ENCODE results near the gene LRBA. TPM values are rescaled to one million over a fixed set of nuclear protein-coding genes. Genes with fewer than 3 reads are reported as not detected.

Gene LRBA
- total and polyA plus RNA-seq, 2 donors, result 18.4 to 38.6 TPM

GRCh38 chr4:150586162-150586810 is 428.8 kb downstream of the LRBA start:
- H3K36me3 ChIP-seq (ENCODE audit: control insufficient read depth in 2 of 2, insufficient read depth in 2 of 2, low read length in 1 of 2), result peaks cover 14 to 25% of the 10 kb centered on the region in 2 donors
- no peak overlapping the region for H3K27ac ChIP-seq (ENCODE audit: low read depth in 1 of 2, low read length in 1 of 2)
- no peak overlapping the region for H3K4me3 ChIP-seq (ENCODE audit: low read length in 2 of 2)
- H3K27me3 ChIP-seq (ENCODE audit: control insufficient read depth in 2 of 2, insufficient read depth in 1 of 2, low read length in 1 of 2), result peaks cover 0 to 29% of the 10 kb centered on the region in 2 donors
- H3K4me1 ChIP-seq (ENCODE audit: control insufficient read depth in 2 of 2, insufficient read depth in 2 of 2, low read length in 2 of 2), result peaks cover 0 to 6% of the 10 kb centered on the region in 2 donors
- no peak for DNase-seq (ENCODE audit: low read depth in 6 of 9, low spot score in 9 of 9)
- H3K9me3 ChIP-seq (ENCODE audit: control insufficient read depth in 2 of 2, insufficient read depth in 1 of 2, low read length in 1 of 2), result peaks cover 5 to 16% of the 10 kb centered on the region in 2 donors

- DNase-seq (ENCODE audit: low read depth in 6 of 9, low spot score in 9 of 9), result no peak
- Histone ChIP-seq H3K4me1 (ENCODE audit: control insufficient read depth in 2 of 2, insufficient read depth in 2 of 2, low read length in 2 of 2) (peaks cover 0 to 6% of the 10 kb centered on the region in 2 donors), H3K9me3 (ENCODE audit: control insufficient read depth in 2 of 2, insufficient read depth in 1 of 2, low read length in 1 of 2) (peaks cover 5 to 16% of the 10 kb centered on the region in 2 donors), H3K4me3 (ENCODE audit: low read length in 2 of 2) (no peak overlapping the region), H3K27ac (ENCODE audit: low read depth in 1 of 2, low read length in 1 of 2) (no peak overlapping the region), H3K27me3 (ENCODE audit: control insufficient read depth in 2 of 2, insufficient read depth in 1 of 2, low read length in 1 of 2) (peaks cover 0 to 32% of the 10 kb centered on the region in 2 donors), H3K36me3 (ENCODE audit: control insufficient read depth in 2 of 2, insufficient read depth in 2 of 2, low read length in 1 of 2) (peaks cover 14 to 21% of the 10 kb centered on the region in 2 donors)
- 98% methylated on average over 1 of the region's 1 CpG for WGBS
Measured at GRCh38 chr4:150585611-150586010, 429.5 kb downstream of the LRBA start.

GRCh38 chr4:150584111-150584915 is 430.8 kb downstream of the LRBA start:
- no peak for DNase-seq (ENCODE audit: low read depth in 6 of 9, low spot score in 9 of 9)
- 97% methylated on average over 11 of the region's 11 CpGs for WGBS
- Histone ChIP-seq H3K27ac (ENCODE audit: low read depth in 1 of 2, low read length in 1 of 2) (no peak overlapping the region), H3K36me3 (ENCODE audit: control insufficient read depth in 2 of 2, insufficient read depth in 2 of 2, low read length in 1 of 2) (peaks cover 18 to 22% of the 10 kb centered on the region in 2 donors), H3K4me1 (ENCODE audit: control insufficient read depth in 2 of 2, insufficient read depth in 2 of 2, low read length in 2 of 2) (peaks cover 0 to 8% of the 10 kb centered on the region in 2 donors), H3K9me3 (ENCODE audit: control insufficient read depth in 2 of 2, insufficient read depth in 1 of 2, low read length in 1 of 2) (peaks cover 5 to 23% of the 10 kb centered on the region in 2 donors), H3K27me3 (ENCODE audit: control insufficient read depth in 2 of 2, insufficient read depth in 1 of 2, low read length in 1 of 2) (peaks cover 0 to 44% of the 10 kb centered on the region in 2 donors), H3K4me3 (ENCODE audit: low read length in 2 of 2) (peak overlapping the region in 1 of 2 donors; percentile 27)

GRCh38 chr4:150583287-150584110 is 431.6 kb downstream of the LRBA start:
- 94% methylated on average over 66 of the region's 66 CpGs for WGBS
- Histone ChIP-seq H3K27ac (ENCODE audit: low read depth in 1 of 2, low read length in 1 of 2) (no peak overlapping the region), H3K4me3 (ENCODE audit: low read length in 2 of 2) (peak overlapping the region in 1 of 2 donors; percentile 27), H3K9me3 (ENCODE audit: control insufficient read depth in 2 of 2, insufficient read depth in 1 of 2, low read length in 1 of 2) (peaks cover 5 to 23% of the 10 kb centered on the region in 2 donors), H3K27me3 (ENCODE audit: control insufficient read depth in 2 of 2, insufficient read depth in 1 of 2, low read length in 1 of 2) (peaks cover 0 to 51% of the 10 kb centered on the region in 2 donors), H3K36me3 (ENCODE audit: control insufficient read depth in 2 of 2, insufficient read depth in 2 of 2, low read length in 1 of 2) (peaks cover 14 to 22% of the 10 kb centered on the region in 2 donors), H3K4me1 (ENCODE audit: control insufficient read depth in 2 of 2, insufficient read depth in 2 of 2, low read length in 2 of 2) (peaks cover 0 to 8% of the 10 kb centered on the region in 2 donors)
- DNase-seq (ENCODE audit: low read depth in 6 of 9, low spot score in 9 of 9), result peak in 1 of 9 donors; percentile 29

- H3K4me3 ChIP-seq (ENCODE audit: low read length in 2 of 2), result peak overlapping the region; percentile 16 to 27
- H3K4me1 ChIP-seq (ENCODE audit: control insufficient read depth in 2 of 2, insufficient read depth in 2 of 2, low read length in 2 of 2), result peaks cover 0 to 8% of the 10 kb centered on the region in 2 donors
- no peak overlapping the region for H3K27ac ChIP-seq (ENCODE audit: low read depth in 1 of 2, low read length in 1 of 2)
- WGBS, result 95% methylated on average over 32 of the region's 32 CpGs
- peaks cover 5 to 23% of the 10 kb centered on the region in 2 donors for H3K9me3 ChIP-seq (ENCODE audit: control insufficient read depth in 2 of 2, insufficient read depth in 1 of 2, low read length in 1 of 2)
- H3K27me3 ChIP-seq (ENCODE audit: control insufficient read depth in 2 of 2, insufficient read depth in 1 of 2, low read length in 1 of 2), result peaks cover 0 to 51% of the 10 kb centered on the region in 2 donors
- DNase-seq (ENCODE audit: low read depth in 6 of 9, low spot score in 9 of 9), result peak in 1 of 9 donors; percentile 10
- H3K36me3 ChIP-seq (ENCODE audit: control insufficient read depth in 2 of 2, insufficient read depth in 2 of 2, low read length in 1 of 2), result peaks cover 14 to 22% of the 10 kb centered on the region in 2 donors
Measured at GRCh38 chr4:150582873-150583286, 432.2 kb downstream of the LRBA start.

GRCh38 chr4:150582146-150582872 is 432.8 kb downstream of the LRBA start, which contains the start of gene MAB21L2:
TSS of gene MAB21L2 (plus strand) at chr4:150582151. CDS start at chr4:150583030, 879 bp downstream.
- no peak within 1 kb of the TSS for H3K27ac ChIP-seq (ENCODE audit: low read depth in 1 of 2, low read length in 1 of 2)
- peaks cover 0 to 8% of the 10 kb centered on the region in 2 donors for H3K4me1 ChIP-seq (ENCODE audit: control insufficient read depth in 2 of 2, insufficient read depth in 2 of 2, low read length in 2 of 2)
- H3K9me3 ChIP-seq (ENCODE audit: control insufficient read depth in 2 of 2, insufficient read depth in 1 of 2, low read length in 1 of 2), result peaks cover 5 to 23% of the 10 kb centered on the region in 2 donors
- no peak for DNase-seq (ENCODE audit: low read depth in 6 of 9, low spot score in 9 of 9)
- H3K4me3 ChIP-seq (ENCODE audit: low read length in 2 of 2), result peak within 1 kb of the TSS; percentile 16 to 27
- 96% methylated on average over 27 of the region's 27 CpGs for WGBS
- peaks cover 0 to 51% of the 10 kb centered on the region in 2 donors for H3K27me3 ChIP-seq (ENCODE audit: control insufficient read depth in 2 of 2, insufficient read depth in 1 of 2, low read length in 1 of 2)
- peaks cover 14 to 22% of the 10 kb centered on the region in 2 donors for H3K36me3 ChIP-seq (ENCODE audit: control insufficient read depth in 2 of 2, insufficient read depth in 2 of 2, low read length in 1 of 2)

- Histone ChIP-seq H3K27ac (ENCODE audit: low read depth in 1 of 2, low read length in 1 of 2) (no peak overlapping the region), H3K4me1 (ENCODE audit: control insufficient read depth in 2 of 2, insufficient read depth in 2 of 2, low read length in 2 of 2) (peaks cover 0 to 8% of the 10 kb centered on the region in 2 donors), H3K4me3 (ENCODE audit: low read length in 2 of 2) (no peak overlapping the region), H3K27me3 (ENCODE audit: control insufficient read depth in 2 of 2, insufficient read depth in 1 of 2, low read length in 1 of 2) (peaks cover 0 to 51% of the 10 kb centered on the region in 2 donors), H3K36me3 (ENCODE audit: control insufficient read depth in 2 of 2, insufficient read depth in 2 of 2, low read length in 1 of 2) (peaks cover 14 to 22% of the 10 kb centered on the region in 2 donors), H3K9me3 (ENCODE audit: control insufficient read depth in 2 of 2, insufficient read depth in 1 of 2, low read length in 1 of 2) (peaks cover 5 to 23% of the 10 kb centered on the region in 2 donors)
- DNase-seq (ENCODE audit: low read depth in 6 of 9, low spot score in 9 of 9), result no peak
- whole genome bisulfite sequencing, result 96% methylated on average over 13 of the region's 13 CpGs
Measured at GRCh38 chr4:150581641-150582051, 433.4 kb downstream of the LRBA start.

GRCh38 chr4:150581056-150581605 is 434.0 kb downstream of the LRBA start:
- Histone ChIP-seq H3K27me3 (ENCODE audit: control insufficient read depth in 2 of 2, insufficient read depth in 1 of 2, low read length in 1 of 2) (peaks cover 0 to 51% of the 10 kb centered on the region in 2 donors), H3K4me1 (ENCODE audit: control insufficient read depth in 2 of 2, insufficient read depth in 2 of 2, low read length in 2 of 2) (peaks cover 0 to 8% of the 10 kb centered on the region in 2 donors), H3K9me3 (ENCODE audit: control insufficient read depth in 2 of 2, insufficient read depth in 1 of 2, low read length in 1 of 2) (peaks cover 5 to 23% of the 10 kb centered on the region in 2 donors), H3K4me3 (ENCODE audit: low read length in 2 of 2) (no peak overlapping the region), H3K36me3 (ENCODE audit: control insufficient read depth in 2 of 2, insufficient read depth in 2 of 2, low read length in 1 of 2) (peaks cover 14 to 22% of the 10 kb centered on the region in 2 donors), H3K27ac (ENCODE audit: low read depth in 1 of 2, low read length in 1 of 2) (no peak overlapping the region)
- 98% methylated on average over 7 of the region's 7 CpGs for WGBS
- DNase-seq (ENCODE audit: low read depth in 6 of 9, low spot score in 9 of 9), result no peak
